ENCODE data around the gene STARD10. TPM values are rescaled to one million over a fixed set of nuclear protein-coding genes. Genes with fewer than 3 reads are reported as not detected.

STARD10 gene
- polyA plus RNA-seq, 2 of the 4 experiments (the other 2 are of a cell fraction), result 21.2 to 23.2 TPM

DNA sequence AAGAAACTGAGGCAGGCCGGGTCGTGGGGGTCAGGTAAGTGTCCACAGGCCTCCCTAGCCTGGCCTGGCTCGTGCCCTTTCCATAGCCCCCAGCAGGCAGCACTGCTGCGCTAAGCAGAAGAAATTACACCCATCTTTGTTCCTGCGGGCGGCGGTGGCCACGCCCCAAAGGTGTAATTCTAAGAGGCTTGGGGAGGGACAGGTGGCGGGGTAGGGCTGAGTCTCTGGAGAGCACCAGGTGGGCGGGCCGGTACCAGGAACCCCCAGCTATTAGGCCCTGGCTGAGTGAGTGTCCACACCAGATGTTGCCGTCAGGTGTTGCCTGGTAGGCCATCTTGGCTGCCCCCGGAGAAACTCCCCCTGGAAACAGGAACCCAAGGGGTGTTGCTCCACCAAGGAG is 29.3 kb downstream of the STARD10 start:
- ChIA-PET CTCF (interaction anchor here (0.6 to 1.3 kb wide), 3 partner anchors 13 to 39 kb away, joined by 3 to 5 read pairs (median 3); no protein-coding TSS in a partner anchor), POLR2A (no interaction called here)
- H3K9me3 ChIP-seq, result peaks cover 7% of the 10 kb centered on the region; the same call in 1 of the 3 replicates
- H3K4me3 ChIP-seq, result no peak overlapping the region
- no peak for DNase-seq (ENCODE audit: low read depth in 1 of 2, low spot score in 1 of 2)
- no peak overlapping the region for H3K4me2 ChIP-seq
- no peak; a peak in 1 of 6 replicates for ATAC-seq
- WGBS (ENCODE audit: missing lambda C conversion rate), result 82% methylated on average over 13 of the region's 13 CpGs
- peaks cover 4% of the 10 kb centered on the region; the same call in 1 of the 3 replicates for H3K4me1 ChIP-seq
- TF ChIP-seq PHF8 (IDR thresholded peaks at IDR 0.05; ENCODE audit: borderline replicate concordance, low read depth) (no peak), NR3C1 (IDR thresholded peaks at IDR 0.05) (no peak), EHMT2 (IDR thresholded peaks at IDR 0.05; ENCODE audit: low read depth) (no peak), TFCP2L1 (CRISPR knock-in tag; IDR thresholded peaks at IDR 0.05) (no peak), HOXB5 (CRISPR knock-in tag; IDR thresholded peaks at IDR 0.05) (no peak), ESRRA (IDR thresholded peaks at IDR 0.05; ENCODE audit: borderline replicate concordance, low read length) (no peak), HOXA7 (CRISPR knock-in tag; IDR thresholded peaks at IDR 0.05) (no peak), HDAC2 (IDR thresholded peaks at IDR 0.05) (no peak), ZNF302 (CRISPR knock-in tag; IDR thresholded peaks at IDR 0.05) (no peak), CBX8 (IDR thresholded peaks at IDR 0.05) (no peak), RARB (CRISPR knock-in tag; IDR thresholded peaks at IDR 0.05) (no peak), NFE2L2 (conservative IDR thresholded peaks at IDR 0.05; ENCODE audit: low read length) (no peak), RFX5 (IDR thresholded peaks at IDR 0.05) (no peak), BHLHE40 (IDR thresholded peaks at IDR 0.05; ENCODE audit: low read depth, low read length) (no peak), RNF2 (IDR thresholded peaks at IDR 0.05; ENCODE audit: borderline replicate concordance, low read depth) (no peak), ZFP36 (IDR thresholded peaks at IDR 0.05; ENCODE audit: borderline replicate concordance, partially characterized antibody) (no peak)
- TF ChIP-seq, protein P1, sequence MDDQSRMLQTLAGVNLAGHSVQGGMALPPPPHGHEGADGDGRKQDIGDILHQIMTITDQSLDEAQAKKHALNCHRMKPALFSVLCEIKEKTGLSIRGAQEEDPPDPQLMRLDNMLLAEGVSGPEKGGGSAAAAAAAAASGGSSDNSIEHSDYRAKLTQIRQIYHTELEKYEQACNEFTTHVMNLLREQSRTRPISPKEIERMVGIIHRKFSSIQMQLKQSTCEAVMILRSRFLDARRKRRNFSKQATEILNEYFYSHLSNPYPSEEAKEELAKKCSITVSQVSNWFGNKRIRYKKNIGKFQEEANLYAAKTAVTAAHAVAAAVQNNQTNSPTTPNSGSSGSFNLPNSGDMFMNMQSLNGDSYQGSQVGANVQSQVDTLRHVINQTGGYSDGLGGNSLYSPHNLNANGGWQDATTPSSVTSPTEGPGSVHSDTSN (IDR thresholded peaks at IDR 0.05), result no peak
- TF ChIP-seq, protein P2, sequence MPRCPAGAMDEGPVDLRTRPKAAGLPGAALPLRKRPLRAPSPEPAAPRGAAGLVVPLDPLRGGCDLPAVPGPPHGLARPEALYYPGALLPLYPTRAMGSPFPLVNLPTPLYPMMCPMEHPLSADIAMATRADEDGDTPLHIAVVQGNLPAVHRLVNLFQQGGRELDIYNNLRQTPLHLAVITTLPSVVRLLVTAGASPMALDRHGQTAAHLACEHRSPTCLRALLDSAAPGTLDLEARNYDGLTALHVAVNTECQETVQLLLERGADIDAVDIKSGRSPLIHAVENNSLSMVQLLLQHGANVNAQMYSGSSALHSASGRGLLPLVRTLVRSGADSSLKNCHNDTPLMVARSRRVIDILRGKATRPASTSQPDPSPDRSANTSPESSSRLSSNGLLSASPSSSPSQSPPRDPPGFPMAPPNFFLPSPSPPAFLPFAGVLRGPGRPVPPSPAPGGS (IDR thresholded peaks at IDR 0.05), result no peak
- no peak for FAIRE-seq
- no peak overlapping the region for H3K27ac ChIP-seq

DNA sequence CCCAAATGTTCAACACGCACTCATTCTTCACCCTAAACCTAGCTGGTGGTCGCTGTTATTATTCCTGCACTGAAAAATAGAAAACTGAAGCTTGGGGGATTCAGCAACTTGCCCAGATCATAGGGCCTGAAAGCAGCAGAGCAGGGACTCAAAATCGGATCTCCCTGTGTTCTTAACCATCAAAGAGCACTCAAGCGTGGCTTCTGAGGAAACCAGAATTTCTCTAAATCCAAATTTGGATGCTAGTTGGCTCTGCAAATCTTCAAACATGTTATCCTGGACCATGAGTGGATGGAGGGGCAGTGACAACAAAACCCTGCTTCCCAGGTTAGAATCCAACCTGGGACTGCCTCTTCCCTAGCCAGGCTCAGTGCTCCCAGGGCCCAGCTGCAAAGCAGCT is 30.0 kb downstream of the STARD10 start:
- H3K9me3 ChIP-seq, result peaks cover 7% of the 10 kb centered on the region; the same call in 1 of the 3 replicates
- CTCF ChIA-PET, result interaction anchor here (0.6 to 1.5 kb wide), 5 partner anchors 11 to 414 kb away, joined by 3 to 4 read pairs (median 3); partner anchors contain the start of gene ARAP1
- no peak overlapping the region for H3K27ac ChIP-seq
- no peak for DNase-seq (ENCODE audit: low read depth in 1 of 2, low spot score in 1 of 2)
- 69% methylated on average over 4 of the region's 4 CpGs for WGBS (ENCODE audit: missing lambda C conversion rate)
- no peak overlapping the region for H3K4me3 ChIP-seq
- ATAC-seq, result no peak
- H3K4me1 ChIP-seq, result peaks cover 8% of the 10 kb centered on the region
- no peak for FAIRE-seq
- TF ChIP-seq, protein P3, sequence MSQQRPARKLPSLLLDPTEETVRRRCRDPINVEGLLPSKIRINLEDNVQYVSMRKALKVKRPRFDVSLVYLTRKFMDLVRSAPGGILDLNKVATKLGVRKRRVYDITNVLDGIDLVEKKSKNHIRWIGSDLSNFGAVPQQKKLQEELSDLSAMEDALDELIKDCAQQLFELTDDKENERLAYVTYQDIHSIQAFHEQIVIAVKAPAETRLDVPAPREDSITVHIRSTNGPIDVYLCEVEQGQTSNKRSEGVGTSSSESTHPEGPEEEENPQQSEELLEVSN (IDR thresholded peaks at IDR 0.05; ENCODE audit: borderline replicate concordance, low read depth), result no peak
- TF ChIP-seq RNF2 (IDR thresholded peaks at IDR 0.05; ENCODE audit: borderline replicate concordance, low read depth) (no peak), CHD2 (IDR thresholded peaks at IDR 0.05; ENCODE audit: low read length, partially characterized antibody) (no peak), CHD4 (IDR thresholded peaks at IDR 0.05; ENCODE audit: borderline replicate concordance) (no peak), HOXB5 (CRISPR knock-in tag; IDR thresholded peaks at IDR 0.05) (no peak), SMC3 (IDR thresholded peaks at IDR 0.05) (no peak), JUN (IDR thresholded peaks at IDR 0.05) (no peak), FOXS1 (CRISPR knock-in tag; IDR thresholded peaks at IDR 0.05) (no peak), HEYL (CRISPR knock-in tag; IDR thresholded peaks at IDR 0.05) (no peak), RCOR1 (IDR thresholded peaks at IDR 0.05; ENCODE audit: low read depth, low read length) (no peak)
- TF ChIP-seq, protein P4, sequence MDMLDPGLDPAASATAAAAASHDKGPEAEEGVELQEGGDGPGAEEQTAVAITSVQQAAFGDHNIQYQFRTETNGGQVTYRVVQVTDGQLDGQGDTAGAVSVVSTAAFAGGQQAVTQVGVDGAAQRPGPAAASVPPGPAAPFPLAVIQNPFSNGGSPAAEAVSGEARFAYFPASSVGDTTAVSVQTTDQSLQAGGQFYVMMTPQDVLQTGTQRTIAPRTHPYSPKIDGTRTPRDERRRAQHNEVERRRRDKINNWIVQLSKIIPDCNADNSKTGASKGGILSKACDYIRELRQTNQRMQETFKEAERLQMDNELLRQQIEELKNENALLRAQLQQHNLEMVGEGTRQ (IDR thresholded peaks at IDR 0.05), result no peak
- TF ChIP-seq, protein P5, sequence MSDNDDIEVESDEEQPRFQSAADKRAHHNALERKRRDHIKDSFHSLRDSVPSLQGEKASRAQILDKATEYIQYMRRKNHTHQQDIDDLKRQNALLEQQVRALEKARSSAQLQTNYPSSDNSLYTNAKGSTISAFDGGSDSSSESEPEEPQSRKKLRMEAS (IDR thresholded peaks at IDR 0.05), result no peak
- TF ChIP-seq, protein P6, sequence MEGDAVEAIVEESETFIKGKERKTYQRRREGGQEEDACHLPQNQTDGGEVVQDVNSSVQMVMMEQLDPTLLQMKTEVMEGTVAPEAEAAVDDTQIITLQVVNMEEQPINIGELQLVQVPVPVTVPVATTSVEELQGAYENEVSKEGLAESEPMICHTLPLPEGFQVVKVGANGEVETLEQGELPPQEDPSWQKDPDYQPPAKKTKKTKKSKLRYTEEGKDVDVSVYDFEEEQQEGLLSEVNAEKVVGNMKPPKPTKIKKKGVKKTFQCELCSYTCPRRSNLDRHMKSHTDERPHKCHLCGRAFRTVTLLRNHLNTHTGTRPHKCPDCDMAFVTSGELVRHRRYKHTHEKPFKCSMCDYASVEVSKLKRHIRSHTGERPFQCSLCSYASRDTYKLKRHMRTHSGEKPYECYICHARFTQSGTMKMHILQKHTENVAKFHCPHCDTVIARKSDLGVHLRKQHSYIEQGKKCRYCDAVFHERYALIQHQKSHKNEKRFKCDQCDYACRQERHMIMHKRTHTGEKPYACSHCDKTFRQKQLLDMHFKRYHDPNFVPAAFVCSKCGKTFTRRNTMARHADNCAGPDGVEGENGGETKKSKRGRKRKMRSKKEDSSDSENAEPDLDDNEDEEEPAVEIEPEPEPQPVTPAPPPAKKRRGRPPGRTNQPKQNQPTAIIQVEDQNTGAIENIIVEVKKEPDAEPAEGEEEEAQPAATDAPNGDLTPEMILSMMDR (IDR thresholded peaks at IDR 0.05), result no peak
- H3K4me2 ChIP-seq, result no peak overlapping the region
- POLR2A ChIA-PET, result no interaction called here
